CD14-positive monocyte (primary cell): ENCODE results near the gene TGFBR1. TPM values are rescaled to one million over a fixed set of nuclear protein-coding genes. Genes with fewer than 3 reads are reported as not detected.

Source experiments
- DNase-seq, 3 donors: peaks; one replicate each; pipeline ENCODE4 v3.0.0-alpha.2; 2011 to 2022
- H2AFZ ChIP-seq: 2 replicates; pipeline ENCODE4 v1.6.0; 2012; ENCODE audit warnings: mild to moderate bottlenecking, low read depth, low read length, inconsistent platforms; ENCODE audit not compliant: insufficient read depth, poor library complexity, severe bottlenecking
- H3K27ac ChIP-seq, 2 donors: 1 replicate in 1 of 2; 2 replicates in 1 of 2; pipeline ENCODE4 v1.5.1; 2012 to 2013; ENCODE audit warnings: low read length in 2 of 2, control low read depth in 1 of 2, inconsistent platforms in 1 of 2, low read depth in 1 of 2, mild to moderate bottlenecking in 1 of 2
- H3K27me3 ChIP-seq, 2 donors: one replicate each; pipeline versions ENCODE4 v1.6.0 to v1.6.1; 2011 to 2013; ENCODE audit warnings: low read length in 2 of 2; ENCODE audit not compliant: control insufficient read depth in 2 of 2, insufficient read depth in 2 of 2
- H3K36me3 ChIP-seq, 2 donors: replicated peaks in 1 of 2; 1 replicate in 1 of 2; 2 replicates in 1 of 2; pipeline versions ENCODE4 v1.5.1 to v1.6.1; 2012 to 2013; ENCODE audit warnings: low read length in 2 of 2, control low read depth in 1 of 2, inconsistent platforms in 1 of 2, mild to moderate bottlenecking in 1 of 2; ENCODE audit not compliant: insufficient read depth in 2 of 2, control insufficient read depth in 1 of 2
- H3K4me1 ChIP-seq, 2 donors: 1 replicate in 1 of 2; 2 replicates in 1 of 2; pipeline versions ENCODE4 v1.5.1 to v1.6.1; 2012 to 2013; ENCODE audit warnings: low read length in 2 of 2, control low read depth in 1 of 2, inconsistent platforms in 1 of 2, mild to moderate bottlenecking in 1 of 2, moderate library complexity in 1 of 2; ENCODE audit not compliant: insufficient read depth in 2 of 2, control insufficient read depth in 1 of 2
- H3K4me2 ChIP-seq: replicated peaks from 2 replicates; pipeline ENCODE3; 2012; ENCODE audit warnings: low read length, moderate library complexity, mild to moderate bottlenecking; ENCODE audit not compliant: poor library complexity, severe bottlenecking; ENCODE audit errors: extremely low read depth
- H3K4me3 ChIP-seq, 3 experiments: fragments of 200-600 bp in 1 of 3; sonication (generic) in 1 of 3; replicated peaks in 1 of 3; 1 replicate in 2 of 3; 2 replicates in 1 of 3; pipeline ENCODE4 v1.5.1; 2011 to 2013; ENCODE audit warnings: low read length in 3 of 3, mild to moderate bottlenecking in 3 of 3, control low read depth in 2 of 3, low read depth in 2 of 3, inconsistent platforms in 1 of 3, moderate library complexity in 1 of 3
- H3K79me2 ChIP-seq: 2 replicates; pipeline ENCODE4 v1.6.0; 2012; ENCODE audit warnings: mild to moderate bottlenecking, control low read depth, inconsistent platforms, low read length, moderate library complexity; ENCODE audit not compliant: insufficient read depth
- H3K9ac ChIP-seq: 2 replicates; pipeline ENCODE4 v1.6.0; 2017; ENCODE audit warnings: low read length, mild to moderate bottlenecking; ENCODE audit not compliant: insufficient read depth, poor library complexity, severe bottlenecking
- H3K9me3 ChIP-seq, 2 donors: replicated peaks in 1 of 2; 1 replicate in 1 of 2; 2 replicates in 1 of 2; pipeline versions ENCODE4 v1.5.1 to v1.6.1; 2012 to 2013; ENCODE audit warnings: low read length in 2 of 2, control low read depth in 1 of 2; ENCODE audit not compliant: control insufficient read depth in 1 of 2, insufficient read depth in 1 of 2
- H4K20me1 ChIP-seq: 2 replicates; pipeline ENCODE4 v1.6.0; 2012; ENCODE audit warnings: mild to moderate bottlenecking, low read length, control low read depth, moderate library complexity; ENCODE audit not compliant: insufficient read depth
- H3K27ac Mint-ChIP-seq, 7 donors: one replicate each; pipeline ENCODE4 v1.8.0; 2020; ENCODE audit warnings: mild to moderate bottlenecking in 7 of 7, mixed read lengths in 7 of 7, moderate library complexity in 6 of 7, inconsistent platforms in 2 of 7
- H3K27me3 Mint-ChIP-seq, 3 donors: one replicate each; pipeline ENCODE4 v1.8.0; 2021 to 2022; ENCODE audit warnings: low read depth in 3 of 3, mild to moderate bottlenecking in 3 of 3, mixed read lengths in 3 of 3, moderate library complexity in 3 of 3, inconsistent platforms in 1 of 3
- H3K36me3 Mint-ChIP-seq, 2 donors: one replicate each; pipeline ENCODE4 v1.8.0; 2020; ENCODE audit warnings: mixed read lengths in 2 of 2, inconsistent platforms in 1 of 2, mild to moderate bottlenecking in 1 of 2
- H3K4me1 Mint-ChIP-seq: one replicate; pipeline ENCODE4 v1.8.0; 2020; ENCODE audit warnings: mild to moderate bottlenecking, mixed read lengths
- H3K4me3 Mint-ChIP-seq, 2 donors: one replicate each; pipeline ENCODE4 v1.8.0; 2020; ENCODE audit warnings: mild to moderate bottlenecking in 2 of 2, mixed read lengths in 2 of 2, moderate library complexity in 1 of 2
- H3K9me3 Mint-ChIP-seq, 7 donors: one replicate each; pipeline ENCODE4 v1.8.0; 2020 to 2022; ENCODE audit warnings: mixed read lengths in 7 of 7, mild to moderate bottlenecking in 6 of 7, moderate library complexity in 6 of 7, inconsistent platforms in 2 of 7
- CTCF ChIP-seq: fragments of 200-600 bp; IDR thresholded peaks from one replicate; pipeline ENCODE4 v1.8.0; 2022; ENCODE audit warnings: antibody characterized with exemption, mild to moderate bottlenecking
- WGBS: methylation state at CpG from one replicate; pipeline ENCODE4 v1.1.5; 2013; ENCODE audit warnings: missing lambda C conversion rate; ENCODE audit not compliant: insufficient coverage; 5-methylcytosine and 5-hydroxymethylcytosine counted together
- intact Hi-C, 2 donors: fragments of 100-400 bp; cut with micrococcal nuclease; formaldehyde crosslinking; loops; one replicate each; pipeline versions ENCODE4 v1.15.0 to v1.15.1; 2023
- polyA plus RNA-seq, 3 donors: library from polyadenylated mRNA; depleted of rRNA in 1 of 3; unstranded in 2 of 3; stranded (reverse) in 1 of 3; fragments of 300-500 nt in 2 of 3; fragments of >200 nt in 1 of 3; fragmentation: Illumina TruSeq in 2 of 3; gene quantifications; 1 replicate in 2 of 3; 2 replicates in 1 of 3; pipeline ENCODE4 v1.2.3, GENCODE V29; 2012 to 2021

Gene TGFBR1
- polyA plus RNA-seq, 3 donors = 10.7 to 26.8 (median 25.0) TPM

- Histone ChIP-seq H3K4me3 (no peak overlapping the region), H4K20me1 (no peaks in the 10 kb centered on the region), H3K79me2 (no peaks in the 10 kb centered on the region), H3K9me3 (no peaks in the 10 kb centered on the region), H3K4me1 (peaks cover 12 to 14% of the 10 kb centered on the region in 2 donors), H3K4me2 (no peak overlapping the region), H2AFZ (no peak overlapping the region), H3K9ac (no peak overlapping the region), H3K27ac (no peak overlapping the region), H3K27me3 (no peaks in the 10 kb centered on the region), H3K36me3 (no peaks in the 10 kb centered on the region)
- no peak for DNase-seq
- intact Hi-C loops = loop anchor here (5.0 to 10.0 kb wide), 3 partner anchors 824 to 1144 kb away; no protein-coding TSS in a partner anchor
- 79% methylated on average over 4 of the region's 9 CpGs for WGBS
- H3K4me3 Mint-ChIP-seq = no peak overlapping the region
- H3K27ac Mint-ChIP-seq = peak overlapping the region in 2 of 7 donors; percentile 18 to 82
- H3K27me3 Mint-ChIP-seq = no peaks in the 10 kb centered on the region
- H3K36me3 Mint-ChIP-seq = no peaks in the 10 kb centered on the region
- TF ChIP-seq CTCF = no peak
- peaks cover 16% of the 10 kb centered on the region for H3K4me1 Mint-ChIP-seq
- no peaks in the 10 kb centered on the region for H3K9me3 Mint-ChIP-seq
Measured at GRCh38 chr9:99180662-99181061, 75.7 kb downstream of the TGFBR1 start.

- no peak overlapping the region for H3K9ac ChIP-seq
- Mint-ChIP-seq H3K4me1 (peaks cover 16% of the 10 kb centered on the region), H3K27me3 (no peaks in the 10 kb centered on the region), H3K27ac (peak overlapping the region in 5 of 7 donors; percentile 28 to 82 (median 72)), H3K9me3 (no peaks in the 10 kb centered on the region), H3K36me3 (no peaks in the 10 kb centered on the region), H3K4me3 (no peak overlapping the region)
- no peaks in the 10 kb centered on the region for H3K9me3 ChIP-seq
- no peaks in the 10 kb centered on the region for H4K20me1 ChIP-seq
- no peak overlapping the region for H3K4me2 ChIP-seq
- TF ChIP-seq CTCF = no peak
- H2AFZ ChIP-seq = peak overlapping the region; percentile 48
- H3K36me3 ChIP-seq = no peaks in the 10 kb centered on the region
- WGBS = no CpG with 5 or more reads among the region's 2 CpGs
- peaks cover 14 to 18% of the 10 kb centered on the region in 2 donors for H3K4me1 ChIP-seq
- no peaks in the 10 kb centered on the region for H3K79me2 ChIP-seq
- H3K27me3 ChIP-seq = no peaks in the 10 kb centered on the region
- H3K27ac ChIP-seq = no peak overlapping the region
- intact Hi-C loops = loop anchor here (5.0 to 10.0 kb wide), 3 partner anchors 824 to 1144 kb away; no protein-coding TSS in a partner anchor
- no peak overlapping the region for H3K4me3 ChIP-seq
- peak in 1 of 3 donors; percentile 16 for DNase-seq
Measured at GRCh38 chr9:99181206-99181605, 76.3 kb downstream of the TGFBR1 start.
